T-helper 1 cell (primary cell): ENCODE results near the gene CYP4F2.
"Not testable (repeated sequence)": the region's sequence is repeated elsewhere in the genome, so short reads cannot be mapped to it uniquely, and the experiment has no call there.

Experiments
- DNase-seq, 5 donors: peaks; one replicate each; pipeline ENCODE4 v3.0.0-alpha.2; 2012 to 2020

Gene CYP4F2

DNA sequence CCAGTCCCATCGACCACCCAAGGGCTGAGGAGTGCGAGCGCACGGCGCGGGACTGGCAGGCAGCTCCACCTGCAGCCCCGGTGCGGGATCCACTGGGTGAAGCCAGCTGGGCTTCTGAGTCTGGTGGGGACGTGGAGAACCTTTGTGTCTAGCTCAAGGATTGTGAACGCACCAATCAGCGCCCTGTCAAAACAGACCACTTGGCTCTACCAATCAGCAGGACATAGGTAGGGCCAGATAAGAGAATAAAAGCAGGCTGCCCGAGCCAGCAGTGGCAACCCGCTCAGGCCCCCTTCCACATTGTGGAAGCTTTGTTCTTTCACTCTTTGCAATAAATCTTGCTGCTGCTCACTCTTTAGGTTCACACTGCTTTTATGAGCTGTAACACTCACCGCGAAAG is 2.2 kb upstream of the CYP4F2 start:
- DNase-seq, result not testable (repeated sequence)

DNA sequence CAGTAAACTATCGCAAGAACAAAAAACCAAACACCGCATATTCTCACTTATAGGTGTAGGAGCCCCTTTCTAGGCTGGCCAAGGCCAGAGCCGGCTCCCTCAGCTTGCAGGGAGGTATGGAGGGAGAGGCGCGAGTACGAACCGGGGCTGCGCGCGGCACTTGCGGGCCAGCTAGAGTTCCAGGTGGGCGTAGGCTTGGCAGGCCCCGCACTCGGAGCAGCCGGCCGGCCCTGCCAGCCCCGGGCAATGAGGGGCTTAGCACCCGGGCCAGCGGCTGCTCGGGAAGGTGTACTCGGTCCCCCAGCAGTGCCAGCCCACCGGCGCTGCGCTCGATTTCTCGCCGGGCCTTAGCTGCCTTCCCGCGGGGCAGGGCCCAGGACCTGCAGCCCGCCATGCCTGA is 1.7 kb upstream of the CYP4F2 start:
- DNase-seq, result not testable (repeated sequence)

DNA sequence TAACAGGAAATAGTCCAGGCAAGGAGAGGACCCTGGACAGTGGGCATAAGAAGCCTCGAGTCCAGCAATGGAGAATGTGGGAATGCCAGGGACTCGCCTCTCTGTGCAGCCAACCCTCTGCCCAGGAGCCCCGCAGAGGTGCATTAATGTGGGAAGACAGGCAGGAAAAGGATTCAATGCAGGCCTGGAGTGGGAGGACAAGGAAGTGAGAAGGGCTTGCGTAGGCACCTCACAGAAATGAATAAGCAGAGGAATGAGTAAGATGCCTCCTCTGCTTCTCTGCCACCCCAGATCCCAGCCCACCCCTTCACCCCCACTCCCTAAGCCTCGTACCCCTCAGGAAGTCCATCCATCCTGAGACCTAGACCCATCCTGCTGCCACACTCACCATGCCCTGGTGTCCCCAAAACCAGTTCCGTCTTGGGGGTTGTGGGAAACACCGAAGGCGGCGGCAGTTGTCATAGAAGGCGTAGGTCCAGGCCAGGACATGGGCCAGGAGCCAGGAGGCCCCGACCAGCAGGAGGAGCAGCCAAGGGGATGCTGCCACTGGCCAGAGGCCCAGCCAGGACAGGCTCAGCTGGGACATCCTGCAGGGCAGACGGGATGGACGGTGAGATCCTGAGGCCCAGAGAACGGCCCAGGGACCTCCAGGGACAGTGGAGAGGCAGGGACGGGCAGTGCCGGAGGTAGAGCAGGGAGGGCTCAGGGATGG is 692 bp downstream of the CYP4F2 start:
- no peak for DNase-seq

DNA sequence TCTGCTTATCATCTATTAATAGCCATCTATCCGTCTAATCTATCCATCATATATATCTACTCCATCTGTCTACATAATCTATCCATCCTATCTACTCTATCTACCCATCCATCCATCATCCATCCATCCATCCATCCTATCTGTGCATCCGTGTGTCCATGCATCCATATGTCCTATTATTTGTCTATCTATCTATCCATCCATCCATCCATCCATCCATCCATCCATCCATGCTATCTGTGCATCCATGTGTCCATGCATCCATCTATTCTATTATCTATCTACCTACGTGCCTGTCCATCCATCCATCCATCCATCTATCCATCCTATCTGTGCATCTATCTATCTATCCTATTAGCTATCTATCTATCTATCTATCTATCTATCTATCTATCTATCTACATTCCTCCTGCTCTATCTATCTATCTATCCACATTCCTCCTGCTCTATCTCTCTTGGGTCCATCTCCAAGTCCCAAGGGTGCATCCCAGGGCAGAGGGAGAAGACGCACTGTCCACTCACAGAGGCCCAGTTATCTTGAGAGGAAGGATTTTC is 1.9 kb downstream of the CYP4F2 start:
- DNase-seq, result no peak

DNA sequence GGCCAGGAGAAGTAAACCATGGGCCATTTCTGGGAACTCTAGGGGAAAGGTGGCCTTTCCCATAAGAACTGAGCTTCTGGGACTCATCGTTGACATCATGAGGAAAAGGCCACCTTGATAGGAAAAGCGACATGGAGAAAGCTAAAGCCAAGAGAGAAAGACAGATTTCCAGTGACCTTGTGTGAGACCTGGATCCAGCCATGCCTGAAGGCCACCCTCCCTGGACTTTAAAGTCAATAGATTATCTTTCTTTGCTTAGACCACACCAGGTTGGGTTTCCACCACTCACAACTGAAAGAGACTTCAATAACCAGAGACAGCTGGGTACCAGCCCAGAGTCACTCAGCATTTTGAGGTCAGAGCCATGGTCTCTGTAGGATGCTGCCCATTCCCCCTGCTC is 3.5 kb downstream of the CYP4F2 start:
- no peak for DNase-seq

DNA sequence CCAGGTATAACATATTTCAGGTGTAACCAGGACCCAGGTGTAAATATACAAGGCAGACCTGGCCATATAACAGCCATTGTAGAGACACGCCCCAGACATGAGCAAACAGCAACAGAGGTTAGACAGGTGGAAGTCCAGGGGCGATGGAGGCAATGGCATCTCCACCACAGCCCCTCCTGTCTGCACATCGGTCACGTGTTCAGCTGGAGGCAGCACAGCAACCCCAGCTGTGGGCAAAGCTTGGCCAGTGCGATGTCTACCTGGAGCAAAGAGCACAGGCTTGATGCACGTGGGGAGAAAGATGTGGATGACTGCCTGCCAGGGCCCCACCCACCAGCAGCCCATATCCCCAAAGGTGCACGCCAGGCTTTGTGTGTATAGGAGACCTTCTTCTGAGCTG is 4.4 kb downstream of the CYP4F2 start:
- DNase-seq, result no peak

DNA sequence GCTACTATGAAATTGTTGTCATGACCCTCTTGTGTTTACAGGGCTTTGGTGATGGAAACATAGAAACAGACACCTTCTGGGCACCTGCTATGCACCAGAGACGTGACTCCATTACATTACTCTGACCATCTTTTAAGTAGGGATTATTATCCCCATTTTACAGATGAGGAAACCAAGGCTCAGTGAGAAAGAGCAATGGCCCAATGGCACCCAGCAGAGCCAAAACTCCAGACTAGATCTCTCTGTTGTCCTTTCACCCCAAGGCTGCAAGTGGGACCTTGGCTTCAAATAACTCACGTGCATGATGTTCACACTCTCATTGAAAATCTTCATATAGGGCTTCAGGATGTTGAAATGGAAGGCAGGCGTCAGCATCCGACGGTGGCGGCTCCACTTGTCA is 5.9 kb downstream of the CYP4F2 start:
- DNase-seq, result no peak

DNA sequence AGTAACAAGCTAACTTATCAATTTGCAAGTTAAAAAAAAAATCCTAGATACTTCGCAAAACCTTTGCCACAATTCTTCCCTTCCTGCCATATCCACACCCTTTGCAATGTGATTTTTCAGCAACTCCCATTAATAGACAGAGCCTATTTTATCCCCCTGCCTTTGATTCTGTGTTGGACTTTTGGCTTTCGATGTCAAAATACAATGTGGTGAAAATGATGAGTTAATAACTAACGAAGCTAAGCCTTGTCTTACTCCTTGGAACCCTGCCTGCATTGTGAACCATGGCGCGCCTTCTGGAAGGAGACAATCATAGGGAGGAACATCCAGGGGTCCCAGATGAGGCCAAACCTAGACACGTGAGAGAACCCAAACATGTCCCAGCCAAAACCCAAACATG is 6.4 kb downstream of the CYP4F2 start:
- DNase-seq, result no peak

DNA sequence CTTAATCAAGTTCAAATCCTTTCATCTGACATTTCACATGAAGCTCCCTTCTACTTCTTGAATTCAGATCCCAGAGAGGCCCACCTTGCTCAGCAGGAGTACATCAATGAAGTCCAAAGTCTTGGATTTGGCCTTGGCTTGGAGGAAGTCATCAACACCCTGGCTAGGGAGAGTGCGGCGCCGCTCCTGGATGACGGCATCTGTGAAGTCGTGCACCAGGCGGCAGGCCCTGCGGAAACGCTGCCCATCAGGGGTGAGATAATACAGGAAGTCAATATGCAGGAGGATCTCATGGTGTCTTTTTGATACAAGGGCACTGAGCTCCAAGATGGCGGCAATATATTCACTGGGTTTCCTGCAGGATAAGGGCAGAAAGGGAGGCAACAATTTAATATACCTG is 8.5 kb downstream of the CYP4F2 start:
- not testable (repeated sequence) for DNase-seq

DNA sequence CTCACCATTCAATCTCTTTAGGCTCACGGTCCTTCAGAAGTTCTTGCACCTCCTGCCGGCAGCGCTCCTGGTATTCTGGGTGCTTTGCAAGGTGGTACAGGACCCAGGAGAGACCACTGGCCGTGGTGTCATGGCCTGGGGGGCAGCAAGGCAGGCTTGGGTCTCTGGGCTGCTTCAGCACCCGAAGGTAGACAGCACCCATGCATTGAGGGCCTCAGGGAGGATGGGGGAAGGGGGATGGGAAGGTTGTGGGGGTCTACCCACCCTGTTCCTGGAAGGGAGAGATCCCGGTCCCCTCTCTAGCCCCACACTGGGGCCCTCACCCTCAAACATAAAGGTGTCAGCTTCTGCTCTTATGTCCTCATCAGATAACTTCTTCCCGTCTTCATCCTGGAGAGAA is 12.0 kb downstream of the CYP4F2 start:
- DNase-seq, result no peak

DNA sequence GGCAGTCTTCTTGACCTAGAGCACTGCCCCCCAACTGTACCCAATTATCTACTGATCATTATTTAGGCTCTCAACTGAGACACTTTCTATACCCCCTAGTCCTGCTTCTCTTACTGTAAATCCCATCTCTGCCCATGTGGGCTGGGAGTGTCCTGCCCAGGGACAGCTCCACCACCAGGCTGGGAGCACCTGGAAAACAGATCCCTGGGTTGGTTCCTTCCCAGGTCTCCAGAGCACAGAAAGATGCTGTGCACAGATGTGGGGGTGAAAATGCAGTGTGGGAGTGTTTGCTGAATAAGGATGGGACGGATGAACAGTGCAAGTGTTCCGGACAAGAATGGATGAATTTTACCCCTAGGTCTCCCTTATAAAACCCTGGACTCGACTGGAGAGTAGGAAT is 12.7 kb downstream of the CYP4F2 start:
- no peak for DNase-seq

DNA sequence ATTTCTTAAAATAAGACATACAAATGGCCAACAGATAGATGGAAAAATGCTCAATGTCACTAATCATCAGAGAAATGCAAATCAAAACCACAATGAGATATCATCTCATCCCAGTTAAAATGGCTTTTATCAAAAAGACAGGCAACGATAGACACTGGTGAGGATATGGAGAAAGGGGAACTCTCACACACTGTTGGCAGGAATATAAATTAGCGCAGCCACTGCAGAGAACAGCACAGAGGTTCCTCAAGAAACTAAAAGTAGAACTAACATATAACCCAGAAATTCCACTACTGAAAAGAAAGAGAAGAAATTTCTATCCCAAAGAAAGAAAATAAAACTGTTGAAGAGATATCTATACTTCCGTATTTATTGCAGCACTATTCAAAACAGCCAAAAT is 14.5 kb downstream of the CYP4F2 start:
- DNase-seq, result not testable (repeated sequence)

DNA sequence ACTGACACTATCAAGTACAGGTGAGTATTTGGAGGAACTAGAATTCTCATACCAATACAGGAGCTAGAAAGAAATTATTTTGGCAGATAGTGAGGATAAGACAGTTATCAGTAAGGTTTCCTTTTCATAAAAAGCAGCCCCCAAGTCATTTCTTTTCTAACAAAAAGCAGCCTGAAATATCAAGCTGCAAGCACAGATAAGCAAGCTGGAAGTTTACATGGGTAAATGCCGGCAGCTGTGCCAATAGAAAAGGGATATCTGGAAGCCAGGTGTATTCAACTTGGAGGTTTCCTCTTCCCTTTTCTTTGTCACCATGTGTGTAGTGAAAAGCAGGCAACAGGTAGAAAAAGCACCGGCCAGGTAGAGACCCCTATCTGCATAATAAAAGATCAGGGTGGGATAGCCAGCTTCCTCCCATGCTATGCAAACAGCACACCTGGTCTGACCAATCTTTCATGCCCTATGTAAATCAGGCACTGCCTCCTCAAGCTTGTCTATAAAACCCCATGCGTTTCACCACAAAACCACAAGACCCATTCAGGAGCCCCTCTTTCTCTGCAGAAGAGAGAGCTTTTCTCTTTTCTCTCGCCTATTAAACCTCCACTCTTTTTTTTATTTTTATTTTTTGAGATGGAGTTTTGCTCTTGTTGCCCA is 22.9 kb downstream of the CYP4F2 start:
- DNase-seq, result no peak

DNA sequence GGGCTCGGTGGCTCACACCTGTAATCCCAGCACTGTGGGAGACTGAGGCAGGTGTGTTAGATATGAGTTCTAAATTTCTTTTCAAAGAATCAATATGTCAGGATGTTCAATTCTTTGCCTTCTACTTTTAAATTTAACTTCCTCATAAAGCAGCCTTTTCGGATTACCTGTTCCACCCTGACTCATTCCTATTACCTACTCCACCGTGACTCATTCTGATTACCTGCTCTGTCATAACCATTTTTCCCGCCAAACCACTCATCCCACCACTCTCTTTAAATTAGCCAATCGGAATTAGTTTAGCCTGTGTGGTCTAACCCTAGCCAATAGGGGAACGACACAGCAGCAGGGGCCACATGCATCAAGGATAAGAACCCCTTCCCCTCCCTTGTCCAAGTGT is 24.1 kb downstream of the CYP4F2 start:
- DNase-seq, result not testable (repeated sequence)

DNA sequence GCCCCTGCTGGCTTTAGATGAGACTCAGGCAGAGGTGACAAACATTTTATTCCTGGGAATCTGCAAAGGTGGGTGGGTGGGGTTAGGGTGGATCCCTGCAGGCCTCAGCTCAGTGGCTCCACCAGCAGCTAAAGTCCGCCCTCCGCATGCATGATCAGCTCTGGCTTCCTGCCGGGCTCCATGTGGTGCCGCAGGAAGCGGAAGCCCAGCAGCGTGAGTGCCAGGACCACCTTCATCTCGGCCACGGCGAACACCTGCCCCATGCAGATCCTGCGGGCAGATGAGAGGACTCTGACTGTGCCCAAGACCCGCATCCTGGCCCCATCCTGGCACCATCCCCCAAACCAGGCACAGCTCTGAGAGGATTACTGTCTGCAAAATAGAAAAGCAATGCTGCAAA is 26.3 kb downstream of the CYP4F2 start:
- peak in 1 of 5 donors; percentile 24 for DNase-seq

DNA sequence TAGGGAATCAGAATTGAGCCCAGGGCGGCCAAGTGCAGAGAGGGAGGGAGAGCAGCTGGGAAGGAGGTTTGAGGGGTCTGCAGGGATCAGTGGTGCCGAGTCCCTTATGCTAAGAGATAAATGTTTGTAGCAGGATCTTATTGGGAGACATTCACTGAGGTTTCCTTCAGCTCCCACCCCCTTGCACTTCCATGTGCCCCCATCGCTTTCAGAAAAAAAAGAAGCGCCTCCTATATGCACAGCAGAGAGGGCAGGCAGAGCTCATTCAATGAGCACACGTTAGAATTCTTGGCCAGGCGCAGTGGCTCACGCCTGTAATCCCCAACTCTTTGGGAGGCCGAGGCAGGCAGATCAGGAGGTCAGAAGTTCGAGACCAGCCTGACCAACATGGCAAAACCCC is 28.0 kb downstream of the CYP4F2 start:
- DNase-seq, result no peak

DNA sequence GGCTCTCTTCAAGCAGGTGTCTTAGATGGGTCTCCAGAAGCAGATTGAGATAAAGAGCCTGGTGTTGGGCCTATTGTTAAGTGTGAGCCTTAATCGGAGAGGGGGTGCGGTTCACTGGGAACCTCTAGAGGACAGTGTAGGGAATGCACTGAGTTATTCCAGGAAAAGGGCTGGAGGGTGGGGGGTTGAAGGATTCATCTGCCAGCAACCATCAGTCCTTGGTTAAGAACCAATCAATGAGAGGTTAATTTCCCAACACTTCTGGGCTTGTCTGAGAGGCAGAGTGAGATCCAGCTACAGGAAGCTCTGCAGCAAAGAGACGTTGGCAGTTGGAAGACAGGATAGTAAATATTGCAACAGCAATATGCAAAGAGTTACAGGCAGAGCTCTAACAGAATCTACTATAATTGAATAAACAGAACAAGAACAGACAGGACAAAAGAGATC is 28.7 kb downstream of the CYP4F2 start:
- peak in 3 of 5 donors; percentile 9 to 42 (median 13) for DNase-seq

DNA sequence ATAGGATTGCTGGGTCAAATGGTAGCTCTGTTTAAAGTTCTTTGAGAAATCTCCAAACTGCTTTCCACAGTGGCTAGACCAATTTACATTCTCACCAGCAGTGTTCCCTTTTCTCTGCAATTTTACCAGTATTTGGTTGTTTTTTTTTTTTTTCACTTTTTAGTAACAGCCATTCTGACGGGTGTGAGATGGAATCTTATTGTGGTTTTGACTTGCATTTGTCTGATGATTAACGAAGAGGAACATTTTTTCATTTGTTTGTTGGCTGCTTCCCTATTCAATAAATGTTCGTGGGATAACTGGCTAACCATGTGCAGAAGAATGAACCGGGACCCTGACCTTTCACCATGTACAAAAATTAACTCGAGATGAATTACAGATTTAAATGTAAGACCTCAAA is 31.2 kb downstream of the CYP4F2 start:
- no peak for DNase-seq

DNA sequence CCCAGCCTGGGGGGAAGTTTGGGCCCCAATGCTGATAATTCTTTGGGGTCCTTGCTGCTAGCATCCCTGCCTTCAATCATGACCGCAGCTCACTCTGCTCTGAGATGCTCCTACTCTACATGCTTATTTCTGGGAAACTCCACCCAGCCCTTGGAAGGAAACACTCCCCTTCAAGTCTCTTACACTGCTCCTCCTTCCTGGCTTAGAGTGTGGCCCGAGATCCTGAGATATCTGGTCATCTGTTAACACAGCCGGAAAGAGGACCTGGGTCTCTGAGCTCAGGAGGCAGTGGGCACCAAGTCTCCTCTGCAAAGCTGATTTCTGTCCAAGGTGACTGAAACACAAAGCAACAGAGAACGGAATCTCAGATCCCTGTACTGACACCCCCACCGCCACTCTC is 33.0 kb downstream of the CYP4F2 start:
- no peak for DNase-seq

DNA sequence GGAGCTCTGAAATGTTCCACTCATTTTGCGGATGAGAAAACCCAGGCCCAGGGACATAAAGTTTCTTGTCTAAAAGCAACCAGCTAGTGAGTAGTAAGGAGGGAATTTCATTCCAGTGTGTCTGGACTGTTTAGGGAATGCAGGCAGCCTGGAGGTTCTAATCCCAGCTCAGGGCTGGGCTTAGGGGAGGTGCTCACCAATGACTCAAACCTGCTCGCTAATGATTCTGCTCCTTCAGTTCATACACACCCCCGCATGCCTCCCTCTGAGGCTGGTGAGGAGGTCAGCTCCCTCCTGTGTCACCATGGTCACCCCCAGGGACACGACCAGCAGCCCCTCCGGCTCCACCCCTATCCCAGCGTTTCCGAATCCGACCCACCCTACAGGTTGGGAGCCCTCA is 34.6 kb downstream of the CYP4F2 start:
- DNase-seq, result no peak

DNA sequence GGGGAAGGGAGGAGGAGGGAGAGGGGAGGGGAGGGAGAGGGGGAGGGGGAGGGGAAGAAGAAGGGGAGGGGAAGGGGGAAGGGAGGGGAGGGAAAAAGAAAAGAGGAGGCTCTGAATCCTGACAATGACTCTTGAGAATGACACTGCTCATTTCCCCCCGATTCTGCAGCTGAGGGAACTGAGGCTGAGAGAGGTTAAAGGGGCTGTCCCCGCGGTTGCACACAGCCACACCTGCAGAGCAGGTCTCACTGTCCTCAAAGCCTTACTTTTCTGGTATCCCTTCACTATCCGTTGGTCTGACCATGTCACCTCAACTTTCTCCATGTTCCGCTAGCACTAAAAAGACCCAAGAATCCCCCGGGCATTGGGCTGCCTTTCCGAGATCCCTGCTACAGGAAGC is 35.4 kb downstream of the CYP4F2 start:
- DNase-seq, result no peak

DNA sequence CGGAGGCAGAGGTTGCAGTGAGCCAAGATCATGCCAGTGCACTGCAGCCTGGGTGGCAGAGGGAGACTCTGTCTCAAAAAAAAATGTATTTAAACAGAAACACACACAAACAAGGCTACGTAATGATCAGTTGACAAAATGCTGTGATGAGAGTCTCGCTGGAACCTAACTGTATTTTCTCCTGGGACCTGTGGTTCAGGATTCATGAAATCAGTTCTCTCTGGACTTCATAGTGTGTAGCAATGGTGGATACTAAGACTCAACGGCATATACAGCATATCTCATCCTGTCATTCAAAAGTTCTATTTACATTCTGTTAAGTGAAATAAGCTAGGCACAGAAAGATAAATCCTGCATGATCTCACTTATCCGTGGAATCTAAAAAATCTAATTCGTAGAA is 37.4 kb downstream of the CYP4F2 start:
- no peak for DNase-seq

DNA sequence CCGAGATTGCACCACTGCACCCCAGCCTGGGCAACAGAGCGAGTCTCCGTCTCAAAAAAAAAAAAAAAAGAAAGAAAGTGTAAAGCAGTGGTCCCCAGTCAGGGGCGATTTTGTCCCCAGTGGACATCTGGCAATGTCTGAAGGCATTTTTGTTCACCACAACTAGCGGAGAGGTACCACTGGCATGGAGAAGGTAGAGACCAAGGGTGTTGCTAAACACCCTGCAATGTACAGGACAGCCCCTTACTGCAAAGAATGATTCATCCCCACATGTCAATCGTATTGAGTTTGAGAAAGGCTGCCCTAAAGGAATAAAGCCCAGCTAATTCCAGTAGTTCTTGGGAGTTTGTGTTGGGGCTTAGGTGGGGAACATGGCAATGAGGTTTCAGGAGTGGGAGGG is 38.7 kb downstream of the CYP4F2 start:
- no peak for DNase-seq

DNA sequence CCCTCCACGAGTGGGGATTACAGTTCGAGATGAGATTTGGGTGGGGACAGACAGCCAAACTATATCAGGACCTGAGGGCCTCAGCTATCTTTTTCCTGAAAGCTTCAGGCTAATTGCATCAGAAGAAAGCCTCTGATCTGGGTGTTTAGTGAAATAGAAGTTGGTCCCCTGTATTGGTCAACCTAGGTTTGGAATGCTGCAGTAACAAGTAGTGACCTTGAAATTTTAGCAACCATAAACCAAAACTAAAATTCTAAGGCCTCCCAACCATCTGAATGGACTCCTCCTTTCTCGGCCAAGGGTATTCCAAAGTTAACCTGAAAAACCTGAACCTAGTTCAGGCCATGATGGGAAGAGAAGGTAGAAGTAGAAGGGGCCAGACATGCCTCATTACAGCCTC is 47.5 kb downstream of the CYP4F2 start:
- no peak for DNase-seq
